IMR-90 (cell line): ENCODE measurements around the gene OR52I2. TPM values are rescaled to one million over a fixed set of nuclear protein-coding genes. Genes with fewer than 3 reads are reported as not detected.

Experiments
- ATAC-seq: fragments of 200-7000 bp; cut with Tn5 transposase; 2 replicates; pipeline ENCODE4 v1.9.1; 2020; ENCODE audit warnings: low read depth, mild to moderate bottlenecking, moderate library complexity
- BruUV-seq: library from RNA; stranded (reverse); fragments of 400-500 nt; replicated peaks from 2 replicates; lab custom pipeline; 2021; lab: Mats Ljungman, UMichigan
- CTCF ChIA-PET: fragments of 300-600 bp; formaldehyde crosslinking; extraction: SDS; loops from one replicate; lab custom pipeline; 2021; ENCODE audit warnings: antibody characterized with exemption; lab: Yijun Ruan, JAX
- POLR2A ChIA-PET: fragments of 300-600 bp; sonication (Branson Sonifier 250); formaldehyde crosslinking; loops from one replicate; lab custom pipeline; 2022; ENCODE audit warnings: antibody characterized with exemption; ENCODE audit not compliant: unreplicated experiment; lab: Charles Lee
- DNase-seq: peaks from one replicate; pipeline ENCODE4 v3.0.0; 2013
- H2AFZ ChIP-seq: replicated peaks from 2 replicates; pipeline ENCODE3; 2013; ENCODE audit warnings: low read length, mild to moderate bottlenecking; ENCODE audit not compliant: poor library complexity
- H2AK5ac ChIP-seq: 2 replicates; pipeline ENCODE4 v1.6.1; 2013; ENCODE audit warnings: low read depth, low read length, inconsistent platforms
- H2AK9ac ChIP-seq: replicated peaks from 2 replicates; pipeline ENCODE3; 2013; ENCODE audit warnings: mild to moderate bottlenecking, low read depth, low read length, moderate library complexity; ENCODE audit not compliant: poor library complexity
- H2BK120ac ChIP-seq: 2 replicates; pipeline ENCODE4 v1.6.1; 2013; ENCODE audit warnings: low read depth, low read length, inconsistent platforms
- H2BK15ac ChIP-seq: 3 replicates; pipeline ENCODE4 v1.6.1; 2013; ENCODE audit warnings: low read depth, low read length, inconsistent platforms
- H2BK20ac ChIP-seq: 2 replicates; pipeline ENCODE4 v1.6.1; 2013; ENCODE audit warnings: low read depth, mild to moderate bottlenecking, inconsistent platforms, low read length, moderate library complexity
- H2BK5ac ChIP-seq: 2 replicates; pipeline ENCODE4 v1.6.1; 2013; ENCODE audit warnings: mild to moderate bottlenecking, low read depth, low read length, inconsistent platforms; ENCODE audit not compliant: poor library complexity, severe bottlenecking
- H3K14ac ChIP-seq: replicated peaks from 2 replicates; pipeline ENCODE4 v1.6.1; 2013; ENCODE audit warnings: low read depth, low read length, inconsistent platforms
- H3K18ac ChIP-seq: 2 replicates; pipeline ENCODE4 v1.6.1; 2013; ENCODE audit warnings: low read depth, low read length, control low read depth
- H3K23ac ChIP-seq: 2 replicates; pipeline ENCODE4 v1.6.1; 2013; ENCODE audit warnings: low read depth, low read length, inconsistent platforms
- H3K27ac ChIP-seq: 2 replicates; pipeline ENCODE4 v1.5.1; 2013; ENCODE audit warnings: mild to moderate bottlenecking, control low read depth, low read length; ENCODE audit not compliant: insufficient read depth
- H3K27me3 ChIP-seq: 2 replicates; pipeline ENCODE4 v1.6.1; 2013; ENCODE audit warnings: low read length; ENCODE audit not compliant: control insufficient read depth, insufficient read depth
- H3K36me3 ChIP-seq: 2 replicates; pipeline ENCODE4 v1.6.1; 2013; ENCODE audit warnings: low read length, mixed read lengths; ENCODE audit not compliant: control insufficient read depth, insufficient read depth
- H3K4ac ChIP-seq: 2 replicates; pipeline ENCODE4 v1.6.1; 2013; ENCODE audit warnings: low read depth, low read length, inconsistent platforms
- H3K4me1 ChIP-seq: 2 replicates; pipeline ENCODE4 v1.6.1; 2013; ENCODE audit warnings: low read length, mixed read lengths; ENCODE audit not compliant: control insufficient read depth, insufficient read depth
- H3K4me2 ChIP-seq: 2 replicates; pipeline ENCODE4 v1.6.1; 2013; ENCODE audit warnings: low read depth, mild to moderate bottlenecking, control low read depth, low read length, moderate library complexity
- H3K4me3 ChIP-seq: 2 replicates; pipeline ENCODE4 v1.5.1; 2013; ENCODE audit warnings: low read depth, mild to moderate bottlenecking, control low read depth, low read length, moderate library complexity; ENCODE audit not compliant: insufficient read depth
- H3K56ac ChIP-seq: 2 replicates; pipeline ENCODE4 v1.6.1; 2013; ENCODE audit warnings: low read length, inconsistent platforms; ENCODE audit not compliant: insufficient read depth; ENCODE audit errors: extremely low read depth
- H3K79me1 ChIP-seq, 2 experiments: 2 replicates each; pipeline ENCODE4 v1.6.1; 2013; ENCODE audit warnings: low read length in 2 of 2, inconsistent platforms in 1 of 2, low read depth in 1 of 2
- H3K9ac ChIP-seq: 2 replicates; pipeline ENCODE4 v1.6.1; 2013; ENCODE audit warnings: low read depth, low read length, control low read depth
- H3K9me1 ChIP-seq: 2 replicates; pipeline ENCODE4 v1.6.1; 2013; ENCODE audit warnings: low read length, inconsistent platforms; ENCODE audit not compliant: insufficient read depth
- H3K9me3 ChIP-seq: 2 replicates; pipeline ENCODE4 v1.6.1; 2013; ENCODE audit warnings: low read length; ENCODE audit not compliant: control insufficient read depth, insufficient read depth
- H4K20me1 ChIP-seq: 2 replicates; pipeline ENCODE4 v1.6.1; 2013; ENCODE audit warnings: low read length, inconsistent platforms; ENCODE audit not compliant: insufficient read depth
- H4K5ac ChIP-seq: 2 replicates; pipeline ENCODE4 v1.6.1; 2013; ENCODE audit warnings: mild to moderate bottlenecking, low read depth, low read length, control low read depth
- H4K8ac ChIP-seq, 2 experiments: 2 replicates each; pipeline ENCODE4 v1.6.1; 2013; ENCODE audit warnings: low read depth in 2 of 2, low read length in 2 of 2, control low read depth in 1 of 2, inconsistent platforms in 1 of 2
- H4K91ac ChIP-seq: 2 replicates; pipeline ENCODE4 v1.6.1; 2013; ENCODE audit warnings: low read depth, low read length, inconsistent platforms; ENCODE audit not compliant: insufficient read depth
- BHLHE40 ChIP-seq: fragments of 150-350 bp; IDR thresholded peaks from 2 replicates; pipeline ENCODE4 v1.6.1; 2016; ENCODE audit warnings: mild to moderate bottlenecking, low read depth, low read length
- FOS ChIP-seq: fragments of 150-350 bp; IDR thresholded peaks from 2 replicates; pipeline ENCODE4 v1.6.1; 2016; ENCODE audit warnings: low read depth, low read length
- MAFK ChIP-seq: IDR thresholded peaks from 2 replicates; pipeline ENCODE4 v1.6.1; 2012; ENCODE audit warnings: low read depth, low read length, improper control_type of control experiment
- RAD21 ChIP-seq: IDR thresholded peaks from 2 replicates; pipeline ENCODE4 v1.6.1; 2012; ENCODE audit warnings: low read length, improper control_type of control experiment
- RCOR1 ChIP-seq: IDR thresholded peaks from 2 replicates; pipeline ENCODE4 v1.6.1; 2012; ENCODE audit warnings: mild to moderate bottlenecking, low read length, improper control_type of control experiment; ENCODE audit not compliant: insufficient replicate concordance
- RFX5 ChIP-seq: IDR thresholded peaks from 2 replicates; pipeline ENCODE4 v1.8.0; 2012; ENCODE audit warnings: low read depth, mild to moderate bottlenecking, low read length, moderate library complexity
- WGBS, 2 experiments: methylation state at CpG; one replicate each; pipeline versions ENCODE4 v1.1.5 to v1.1.7; 2013; ENCODE audit warnings: missing lambda C conversion rate in 2 of 2; ENCODE audit not compliant: insufficient read length in 1 of 2; ENCODE audit errors: extremely low coverage in 2 of 2; 5-methylcytosine and 5-hydroxymethylcytosine counted together
- dilution Hi-C: fragments of 300-500 bp; cut with HindIII; formaldehyde crosslinking; loops from one replicate; pipeline ENCODE4 v1.14.3; 2018; ENCODE audit warnings: low sequenced_read_pairs; ENCODE audit not compliant: unreplicated experiment
- in situ Hi-C: fragments of 300-500 bp; cut with MboI; formaldehyde crosslinking; loops from 3 replicates; pipeline ENCODE4 v1.14.3; 2019; ENCODE audit warnings: low sequenced_read_pairs, inconsistent platforms, mixed read lengths
- intact Hi-C: fragments of 100-400 bp; cut with micrococcal nuclease; formaldehyde crosslinking; loops from 2 replicates; pipeline ENCODE4 v1.10.0; 2022
- polyA plus RNA-seq, 3 experiments: library from polyadenylated mRNA; depleted of rRNA; stranded (reverse); fragments of >200 nt; gene quantifications; 2 replicates each; pipeline ENCODE4 v1.2.3, GENCODE V29; 2012; ENCODE audit warnings: low replicate concordance in 1 of 3
- total RNA-seq: library from RNA; depleted of rRNA; stranded (reverse); fragments of >200 nt; gene quantifications from 2 replicates; pipeline ENCODE4 v1.2.3, GENCODE V29; 2012
- TF ChIP-seq, protein P1 (sequence below): fragments of 150-350 bp; IDR thresholded peaks from 2 replicates; pipeline ENCODE4 v1.6.1; 2016; ENCODE audit warnings: low read depth, mild to moderate bottlenecking, low read length, moderate library complexity, borderline replicate concordance

The OR52I2 gene
- total and polyA plus RNA-seq, 2 of the 4 experiments (the other 2 are of a cell fraction), result not detected

DNA sequence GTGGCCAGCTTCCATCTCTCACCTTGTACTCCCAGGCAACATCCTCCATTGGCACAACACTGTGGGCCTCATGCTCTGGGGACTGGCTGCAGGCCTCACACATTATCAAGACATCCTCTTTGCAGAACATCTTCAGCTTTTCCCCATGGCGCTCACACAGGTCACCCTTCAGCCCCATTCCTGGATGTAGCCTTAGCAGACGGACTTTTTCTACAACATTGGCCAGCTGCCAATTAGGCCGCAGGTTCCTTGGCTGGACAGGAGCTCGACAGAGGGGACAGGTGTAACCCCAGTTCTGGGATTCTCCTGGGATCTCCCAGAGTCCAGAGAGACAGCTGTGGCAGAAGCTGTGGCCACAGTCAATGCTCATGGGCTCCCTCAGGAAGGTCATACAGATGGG is 23.5 kb downstream of the OR52I2 start:
- Histone ChIP-seq H2BK15ac (no peak overlapping the region), H2AK9ac (no peak overlapping the region), H4K91ac (no peak overlapping the region), H3K4me2 (no peak overlapping the region), H2BK5ac (no peak overlapping the region), H3K4me1 (peaks cover 7% of the 10 kb centered on the region), H3K9ac (no peak overlapping the region), H3K18ac (no peak overlapping the region), H3K27me3 (no peaks in the 10 kb centered on the region), H2BK20ac (no peak overlapping the region), H3K4me3 (no peak overlapping the region), H4K20me1 (no peaks in the 10 kb centered on the region), H3K27ac (no peak overlapping the region), H4K5ac (no peak overlapping the region), H3K36me3 (peaks cover 28% of the 10 kb centered on the region), H3K4ac (no peak overlapping the region), H2AFZ (no peak overlapping the region), H2BK120ac (no peak overlapping the region), H4K8ac (no peak overlapping the region), H3K79me1 (peaks cover 0 to 11% of the 10 kb centered on the region in 2 experiments), H3K56ac (no peak overlapping the region), H3K23ac (no peak overlapping the region), H2AK5ac (no peak overlapping the region), H3K9me1 (peaks cover 2% of the 10 kb centered on the region; the same call in 1 of the 2 replicates), H3K14ac (no peak overlapping the region), H3K9me3 (no peaks in the 10 kb centered on the region)
- POLR2A ChIA-PET, result no interaction called here
- dilution Hi-C loops (no loop called here), intact Hi-C loops (no loop called here), in situ Hi-C loops (no loop called here)
- ATAC-seq (no peak), DNase-seq (no peak)
- no TSS peak for BruUV-seq
- 92% methylated on average over 4 of the region's 4 CpGs; no CpG with 5 or more reads in 1 of the 2 experiments for WGBS, 2 experiments
- TF ChIP-seq, protein P1, sequence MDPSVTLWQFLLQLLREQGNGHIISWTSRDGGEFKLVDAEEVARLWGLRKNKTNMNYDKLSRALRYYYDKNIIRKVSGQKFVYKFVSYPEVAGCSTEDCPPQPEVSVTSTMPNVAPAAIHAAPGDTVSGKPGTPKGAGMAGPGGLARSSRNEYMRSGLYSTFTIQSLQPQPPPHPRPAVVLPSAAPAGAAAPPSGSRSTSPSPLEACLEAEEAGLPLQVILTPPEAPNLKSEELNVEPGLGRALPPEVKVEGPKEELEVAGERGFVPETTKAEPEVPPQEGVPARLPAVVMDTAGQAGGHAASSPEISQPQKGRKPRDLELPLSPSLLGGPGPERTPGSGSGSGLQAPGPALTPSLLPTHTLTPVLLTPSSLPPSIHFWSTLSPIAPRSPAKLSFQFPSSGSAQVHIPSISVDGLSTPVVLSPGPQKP, result no peak
- TF ChIP-seq MAFK (no peak), FOS (no peak), BHLHE40 (no peak), RCOR1 (no peak), RAD21 (no peak), RFX5 (no peak)
- CTCF ChIA-PET, result no interaction called here
